WTC11 (cell line): ENCODE results near the gene EEFSEC. TPM values are rescaled to one million over a fixed set of nuclear protein-coding genes. Genes with fewer than 3 reads are reported as not detected.

Experiments
- ATAC-seq: fragments of 200-7000 bp; cut with Tn5 transposase; 2 replicates; pipeline ENCODE4 v1.10.0; 2021; ENCODE audit warnings: mild to moderate bottlenecking, moderate library complexity
- CTCF ChIA-PET: fragments of 300-600 bp; sonication (Branson Sonifier 250); formaldehyde crosslinking; loops from one replicate; lab custom pipeline; 2021; ENCODE audit warnings: antibody characterized with exemption; lab: Charles Lee
- POLR2A ChIA-PET: fragments of 350-600 bp; sonication (Branson Sonifier 250); formaldehyde crosslinking; loops from one replicate; lab custom pipeline; 2021; ENCODE audit warnings: antibody characterized with exemption; lab: Charles Lee
- DNase-seq: peaks from one replicate; pipeline ENCODE4 v3.0.0; 2021; ENCODE audit warnings: low spot score
- H3K27ac Mint-ChIP-seq: 2 replicates; pipeline ENCODE4 v1.8.0; 2021; ENCODE audit warnings: mixed read lengths
- H3K27me3 Mint-ChIP-seq: 2 replicates; pipeline ENCODE4 v1.8.0; 2021; ENCODE audit warnings: low read depth, mild to moderate bottlenecking, moderate library complexity, mixed read lengths
- H3K36me3 Mint-ChIP-seq: 2 replicates; pipeline ENCODE4 v1.8.0; 2021; ENCODE audit warnings: mixed read lengths
- H3K4me1 Mint-ChIP-seq: 2 replicates; pipeline ENCODE4 v1.8.0; 2022; ENCODE audit warnings: mixed read lengths
- H3K4me3 Mint-ChIP-seq: 2 replicates; pipeline ENCODE4 v1.8.0; 2021; ENCODE audit warnings: mild to moderate bottlenecking, moderate library complexity, mixed read lengths
- H3K9me3 Mint-ChIP-seq: 2 replicates; pipeline ENCODE4 v1.8.0; 2021; ENCODE audit warnings: mixed read lengths
- GABPB1 ChIP-seq: sonication (generic); formaldehyde crosslinking; IDR thresholded peaks from 2 replicates; pipeline ENCODE4 v1.8.1; 2023; ENCODE audit warnings: mild to moderate bottlenecking, missing genetic modification reagents
- IRF2 ChIP-seq: sonication (generic); formaldehyde crosslinking; IDR thresholded peaks from 2 replicates; pipeline ENCODE4 v1.8.0; 2022; ENCODE audit warnings: low read depth, missing genetic modification reagents, borderline replicate concordance
- PRRX2 ChIP-seq: fragments of 250-450 bp; sonication (Bioruptor Pico); IDR thresholded peaks from 2 replicates; pipeline ENCODE4 v1.8.0; 2021; ENCODE audit warnings: mild to moderate bottlenecking
- ZNF121 ChIP-seq: sonication (generic); formaldehyde crosslinking; IDR thresholded peaks from 2 replicates; pipeline ENCODE4 v1.8.0; 2023; ENCODE audit warnings: missing genetic modification reagents
- ZNF138 ChIP-seq: sonication (generic); formaldehyde crosslinking; conservative IDR thresholded peaks from 2 replicates; pipeline ENCODE4 v1.8.1; 2022; ENCODE audit warnings: mild to moderate bottlenecking, moderate library complexity, missing genetic modification reagents
- total RNA-seq: library from RNA; stranded (reverse); gene quantifications from 3 replicates; pipeline ENCODE4 v1.2.3, GENCODE V29; 2021
- TF ChIP-seq, protein P1 (sequence below): sonication (generic); formaldehyde crosslinking; IDR thresholded peaks from 2 replicates; pipeline ENCODE4 v1.8.1; 2022; ENCODE audit warnings: low read depth, missing genetic modification reagents, borderline replicate concordance
- TF ChIP-seq, protein P2 (sequence below): sonication (generic); formaldehyde crosslinking; IDR thresholded peaks from 2 replicates; pipeline ENCODE4 v1.8.1; 2022; ENCODE audit warnings: mild to moderate bottlenecking, moderate library complexity, missing genetic modification reagents
- TF ChIP-seq, protein P3 (sequence below): sonication (generic); formaldehyde crosslinking; IDR thresholded peaks from 2 replicates; pipeline ENCODE4 v1.8.0; 2022; ENCODE audit warnings: mild to moderate bottlenecking, missing genetic modification reagents
- TF ChIP-seq, protein P4 (sequence below): fragments of 250-450 bp; sonication (Bioruptor Pico); IDR thresholded peaks from 2 replicates; pipeline ENCODE4 v1.9.0; 2021; ENCODE audit warnings: mild to moderate bottlenecking, borderline replicate concordance
- TF ChIP-seq, protein P5 (sequence below): sonication (generic); formaldehyde crosslinking; IDR thresholded peaks from 2 replicates; pipeline ENCODE4 v1.8.1; 2023; ENCODE audit warnings: mild to moderate bottlenecking, missing genetic modification reagents, moderate library complexity
- TF ChIP-seq, protein P6 (sequence below): sonication (generic); formaldehyde crosslinking; IDR thresholded peaks from 2 replicates; pipeline ENCODE4 v1.8.1; 2022; ENCODE audit warnings: low read depth, mild to moderate bottlenecking, moderate library complexity, missing genetic modification reagents, borderline replicate concordance
- TF ChIP-seq, protein P7 (sequence below): fragments of 200-600 bp; IDR thresholded peaks from 2 replicates; pipeline ENCODE4 v1.8.0; 2022; ENCODE audit warnings: antibody characterized with exemption
- TF ChIP-seq, protein P8 (sequence below): sonication (generic); formaldehyde crosslinking; IDR thresholded peaks from 2 replicates; pipeline ENCODE4 v1.8.0; 2022; ENCODE audit warnings: missing genetic modification reagents

The EEFSEC gene
- total RNA-seq, 1 experiment from 2014 or later = 13.7 TPM

DNA sequence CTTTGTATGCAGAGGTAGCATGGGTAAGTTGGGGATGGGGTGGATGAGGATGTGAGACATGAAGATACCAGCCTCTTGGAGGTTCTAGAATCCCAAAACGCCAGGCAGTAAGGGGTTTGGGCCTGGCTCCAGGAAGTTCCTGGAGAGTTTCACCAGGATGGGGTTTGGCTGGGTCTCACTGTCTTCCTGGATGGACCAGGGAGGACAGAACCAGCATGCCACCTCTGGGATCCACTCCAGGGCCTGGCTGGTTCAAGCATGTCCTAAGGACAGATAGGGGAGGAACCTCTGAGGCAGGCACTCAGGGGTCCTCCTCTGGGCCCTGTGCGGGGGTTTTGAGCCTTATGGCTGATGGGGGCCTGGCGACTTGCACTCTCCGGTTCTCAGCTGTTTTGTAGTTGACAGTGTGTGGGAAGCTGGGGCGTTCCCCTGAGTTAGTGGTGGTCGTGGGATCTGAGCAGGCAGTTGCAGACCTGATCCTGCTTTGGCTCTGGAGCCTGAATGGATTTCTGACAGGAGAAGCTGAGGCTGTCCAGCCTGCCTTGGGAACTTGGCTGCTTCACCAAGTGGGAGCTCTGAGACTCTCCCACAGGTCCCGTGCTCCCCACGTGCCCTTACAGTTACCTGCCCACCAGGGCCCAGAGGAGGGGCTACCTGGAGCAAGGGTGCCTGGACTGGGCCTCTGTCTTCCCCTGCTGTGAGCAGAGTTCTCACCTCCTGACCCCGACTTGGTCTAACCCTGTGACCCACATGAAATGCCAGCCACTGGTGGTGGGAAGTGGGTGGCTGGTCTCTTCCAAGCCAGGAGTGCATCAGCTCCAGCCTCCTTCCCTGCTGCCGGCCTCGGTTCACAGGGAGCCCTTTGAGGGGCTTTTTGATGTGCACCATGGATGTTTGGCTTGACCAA lies 128.4 kb downstream of the EEFSEC start:
- TF ChIP-seq, protein P1, sequence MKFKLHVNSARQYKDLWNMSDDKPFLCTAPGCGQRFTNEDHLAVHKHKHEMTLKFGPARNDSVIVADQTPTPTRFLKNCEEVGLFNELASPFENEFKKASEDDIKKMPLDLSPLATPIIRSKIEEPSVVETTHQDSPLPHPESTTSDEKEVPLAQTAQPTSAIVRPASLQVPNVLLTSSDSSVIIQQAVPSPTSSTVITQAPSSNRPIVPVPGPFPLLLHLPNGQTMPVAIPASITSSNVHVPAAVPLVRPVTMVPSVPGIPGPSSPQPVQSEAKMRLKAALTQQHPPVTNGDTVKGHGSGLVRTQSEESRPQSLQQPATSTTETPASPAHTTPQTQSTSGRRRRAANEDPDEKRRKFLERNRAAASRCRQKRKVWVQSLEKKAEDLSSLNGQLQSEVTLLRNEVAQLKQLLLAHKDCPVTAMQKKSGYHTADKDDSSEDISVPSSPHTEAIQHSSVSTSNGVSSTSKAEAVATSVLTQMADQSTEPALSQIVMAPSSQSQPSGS (CRISPR knock-in tag) = no peak
- TF ChIP-seq ZNF121 (CRISPR knock-in tag) (no peak), PRRX2 (CRISPR knock-in tag) (no peak), ZNF138 (no peak), IRF2 (CRISPR knock-in tag) (no peak), GABPB1 (CRISPR knock-in tag) (no peak)
- TF ChIP-seq, protein P2, sequence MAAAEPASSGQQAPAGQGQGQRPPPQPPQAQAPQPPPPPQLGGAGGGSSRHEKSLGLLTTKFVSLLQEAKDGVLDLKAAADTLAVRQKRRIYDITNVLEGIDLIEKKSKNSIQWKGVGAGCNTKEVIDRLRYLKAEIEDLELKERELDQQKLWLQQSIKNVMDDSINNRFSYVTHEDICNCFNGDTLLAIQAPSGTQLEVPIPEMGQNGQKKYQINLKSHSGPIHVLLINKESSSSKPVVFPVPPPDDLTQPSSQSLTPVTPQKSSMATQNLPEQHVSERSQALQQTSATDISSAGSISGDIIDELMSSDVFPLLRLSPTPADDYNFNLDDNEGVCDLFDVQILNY = no peak
- TF ChIP-seq, protein P3, sequence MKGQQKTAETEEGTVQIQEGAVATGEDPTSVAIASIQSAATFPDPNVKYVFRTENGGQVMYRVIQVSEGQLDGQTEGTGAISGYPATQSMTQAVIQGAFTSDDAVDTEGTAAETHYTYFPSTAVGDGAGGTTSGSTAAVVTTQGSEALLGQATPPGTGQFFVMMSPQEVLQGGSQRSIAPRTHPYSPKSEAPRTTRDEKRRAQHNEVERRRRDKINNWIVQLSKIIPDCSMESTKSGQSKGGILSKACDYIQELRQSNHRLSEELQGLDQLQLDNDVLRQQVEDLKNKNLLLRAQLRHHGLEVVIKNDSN (CRISPR knock-in tag) = no peak
- TF ChIP-seq, protein P4, sequence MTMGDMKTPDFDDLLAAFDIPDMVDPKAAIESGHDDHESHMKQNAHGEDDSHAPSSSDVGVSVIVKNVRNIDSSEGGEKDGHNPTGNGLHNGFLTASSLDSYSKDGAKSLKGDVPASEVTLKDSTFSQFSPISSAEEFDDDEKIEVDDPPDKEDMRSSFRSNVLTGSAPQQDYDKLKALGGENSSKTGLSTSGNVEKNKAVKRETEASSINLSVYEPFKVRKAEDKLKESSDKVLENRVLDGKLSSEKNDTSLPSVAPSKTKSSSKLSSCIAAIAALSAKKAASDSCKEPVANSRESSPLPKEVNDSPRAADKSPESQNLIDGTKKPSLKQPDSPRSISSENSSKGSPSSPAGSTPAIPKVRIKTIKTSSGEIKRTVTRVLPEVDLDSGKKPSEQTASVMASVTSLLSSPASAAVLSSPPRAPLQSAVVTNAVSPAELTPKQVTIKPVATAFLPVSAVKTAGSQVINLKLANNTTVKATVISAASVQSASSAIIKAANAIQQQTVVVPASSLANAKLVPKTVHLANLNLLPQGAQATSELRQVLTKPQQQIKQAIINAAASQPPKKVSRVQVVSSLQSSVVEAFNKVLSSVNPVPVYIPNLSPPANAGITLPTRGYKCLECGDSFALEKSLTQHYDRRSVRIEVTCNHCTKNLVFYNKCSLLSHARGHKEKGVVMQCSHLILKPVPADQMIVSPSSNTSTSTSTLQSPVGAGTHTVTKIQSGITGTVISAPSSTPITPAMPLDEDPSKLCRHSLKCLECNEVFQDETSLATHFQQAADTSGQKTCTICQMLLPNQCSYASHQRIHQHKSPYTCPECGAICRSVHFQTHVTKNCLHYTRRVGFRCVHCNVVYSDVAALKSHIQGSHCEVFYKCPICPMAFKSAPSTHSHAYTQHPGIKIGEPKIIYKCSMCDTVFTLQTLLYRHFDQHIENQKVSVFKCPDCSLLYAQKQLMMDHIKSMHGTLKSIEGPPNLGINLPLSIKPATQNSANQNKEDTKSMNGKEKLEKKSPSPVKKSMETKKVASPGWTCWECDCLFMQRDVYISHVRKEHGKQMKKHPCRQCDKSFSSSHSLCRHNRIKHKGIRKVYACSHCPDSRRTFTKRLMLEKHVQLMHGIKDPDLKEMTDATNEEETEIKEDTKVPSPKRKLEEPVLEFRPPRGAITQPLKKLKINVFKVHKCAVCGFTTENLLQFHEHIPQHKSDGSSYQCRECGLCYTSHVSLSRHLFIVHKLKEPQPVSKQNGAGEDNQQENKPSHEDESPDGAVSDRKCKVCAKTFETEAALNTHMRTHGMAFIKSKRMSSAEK (CRISPR knock-in tag) = no peak
- TF ChIP-seq, protein P5, sequence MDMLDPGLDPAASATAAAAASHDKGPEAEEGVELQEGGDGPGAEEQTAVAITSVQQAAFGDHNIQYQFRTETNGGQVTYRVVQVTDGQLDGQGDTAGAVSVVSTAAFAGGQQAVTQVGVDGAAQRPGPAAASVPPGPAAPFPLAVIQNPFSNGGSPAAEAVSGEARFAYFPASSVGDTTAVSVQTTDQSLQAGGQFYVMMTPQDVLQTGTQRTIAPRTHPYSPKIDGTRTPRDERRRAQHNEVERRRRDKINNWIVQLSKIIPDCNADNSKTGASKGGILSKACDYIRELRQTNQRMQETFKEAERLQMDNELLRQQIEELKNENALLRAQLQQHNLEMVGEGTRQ (CRISPR knock-in tag) = no peak
- TF ChIP-seq, protein P6, sequence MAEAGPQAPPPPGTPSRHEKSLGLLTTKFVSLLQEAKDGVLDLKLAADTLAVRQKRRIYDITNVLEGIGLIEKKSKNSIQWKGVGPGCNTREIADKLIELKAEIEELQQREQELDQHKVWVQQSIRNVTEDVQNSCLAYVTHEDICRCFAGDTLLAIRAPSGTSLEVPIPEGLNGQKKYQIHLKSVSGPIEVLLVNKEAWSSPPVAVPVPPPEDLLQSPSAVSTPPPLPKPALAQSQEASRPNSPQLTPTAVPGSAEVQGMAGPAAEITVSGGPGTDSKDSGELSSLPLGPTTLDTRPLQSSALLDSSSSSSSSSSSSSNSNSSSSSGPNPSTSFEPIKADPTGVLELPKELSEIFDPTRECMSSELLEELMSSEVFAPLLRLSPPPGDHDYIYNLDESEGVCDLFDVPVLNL (CRISPR knock-in tag) = no peak
- TF ChIP-seq, protein P7, sequence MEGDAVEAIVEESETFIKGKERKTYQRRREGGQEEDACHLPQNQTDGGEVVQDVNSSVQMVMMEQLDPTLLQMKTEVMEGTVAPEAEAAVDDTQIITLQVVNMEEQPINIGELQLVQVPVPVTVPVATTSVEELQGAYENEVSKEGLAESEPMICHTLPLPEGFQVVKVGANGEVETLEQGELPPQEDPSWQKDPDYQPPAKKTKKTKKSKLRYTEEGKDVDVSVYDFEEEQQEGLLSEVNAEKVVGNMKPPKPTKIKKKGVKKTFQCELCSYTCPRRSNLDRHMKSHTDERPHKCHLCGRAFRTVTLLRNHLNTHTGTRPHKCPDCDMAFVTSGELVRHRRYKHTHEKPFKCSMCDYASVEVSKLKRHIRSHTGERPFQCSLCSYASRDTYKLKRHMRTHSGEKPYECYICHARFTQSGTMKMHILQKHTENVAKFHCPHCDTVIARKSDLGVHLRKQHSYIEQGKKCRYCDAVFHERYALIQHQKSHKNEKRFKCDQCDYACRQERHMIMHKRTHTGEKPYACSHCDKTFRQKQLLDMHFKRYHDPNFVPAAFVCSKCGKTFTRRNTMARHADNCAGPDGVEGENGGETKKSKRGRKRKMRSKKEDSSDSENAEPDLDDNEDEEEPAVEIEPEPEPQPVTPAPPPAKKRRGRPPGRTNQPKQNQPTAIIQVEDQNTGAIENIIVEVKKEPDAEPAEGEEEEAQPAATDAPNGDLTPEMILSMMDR = no peak
- TF ChIP-seq, protein P8, sequence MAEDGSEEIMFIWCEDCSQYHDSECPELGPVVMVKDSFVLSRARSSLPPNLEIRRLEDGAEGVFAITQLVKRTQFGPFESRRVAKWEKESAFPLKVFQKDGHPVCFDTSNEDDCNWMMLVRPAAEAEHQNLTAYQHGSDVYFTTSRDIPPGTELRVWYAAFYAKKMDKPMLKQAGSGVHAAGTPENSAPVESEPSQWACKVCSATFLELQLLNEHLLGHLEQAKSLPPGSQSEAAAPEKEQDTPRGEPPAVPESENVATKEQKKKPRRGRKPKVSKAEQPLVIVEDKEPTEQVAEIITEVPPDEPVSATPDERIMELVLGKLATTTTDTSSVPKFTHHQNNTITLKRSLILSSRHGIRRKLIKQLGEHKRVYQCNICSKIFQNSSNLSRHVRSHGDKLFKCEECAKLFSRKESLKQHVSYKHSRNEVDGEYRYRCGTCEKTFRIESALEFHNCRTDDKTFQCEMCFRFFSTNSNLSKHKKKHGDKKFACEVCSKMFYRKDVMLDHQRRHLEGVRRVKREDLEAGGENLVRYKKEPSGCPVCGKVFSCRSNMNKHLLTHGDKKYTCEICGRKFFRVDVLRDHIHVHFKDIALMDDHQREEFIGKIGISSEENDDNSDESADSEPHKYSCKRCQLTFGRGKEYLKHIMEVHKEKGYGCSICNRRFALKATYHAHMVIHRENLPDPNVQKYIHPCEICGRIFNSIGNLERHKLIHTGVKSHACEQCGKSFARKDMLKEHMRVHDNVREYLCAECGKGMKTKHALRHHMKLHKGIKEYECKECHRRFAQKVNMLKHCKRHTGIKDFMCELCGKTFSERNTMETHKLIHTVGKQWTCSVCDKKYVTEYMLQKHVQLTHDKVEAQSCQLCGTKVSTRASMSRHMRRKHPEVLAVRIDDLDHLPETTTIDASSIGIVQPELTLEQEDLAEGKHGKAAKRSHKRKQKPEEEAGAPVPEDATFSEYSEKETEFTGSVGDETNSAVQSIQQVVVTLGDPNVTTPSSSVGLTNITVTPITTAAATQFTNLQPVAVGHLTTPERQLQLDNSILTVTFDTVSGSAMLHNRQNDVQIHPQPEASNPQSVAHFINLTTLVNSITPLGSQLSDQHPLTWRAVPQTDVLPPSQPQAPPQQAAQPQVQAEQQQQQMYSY (CRISPR knock-in tag) = no peak
- Mint-ChIP-seq H3K4me1 (peaks cover 86% of the 10 kb centered on the region), H3K9me3 (no peaks in the 10 kb centered on the region), H3K4me3 (no peak overlapping the region; the same call in 1 of the 2 replicates), H3K27ac (peak overlapping the region; percentile 95; the same call in 1 of the 2 replicates), H3K36me3 (no peaks in the 10 kb centered on the region), H3K27me3 (peaks cover 60% of the 10 kb centered on the region)
- ATAC-seq (no peak), DNase-seq (no peak)
- POLR2A ChIA-PET = interaction anchor here (0.8 kb wide), 1 partner anchor 18 kb away, joined by 3 read pairs; no protein-coding TSS in a partner anchor
- CTCF ChIA-PET = interaction anchor here (1.2 to 8.4 kb wide), 4 partner anchors 11 to 40 kb away, joined by 3 to 60 read pairs (median 4); no protein-coding TSS in a partner anchor
